ENCODE data around the gene XRCC3. TPM values are rescaled to one million over a fixed set of nuclear protein-coding genes. Genes with fewer than 3 reads are reported as not detected.

XRCC3 gene
- total RNA-seq, 1 experiment from 2014 or later, result 53.0 TPM

- in situ Hi-C loops (cut with HindIII; ENCODE audit: low sequenced_read_pairs), result no loop called here
- DNase-seq (ENCODE audit: low spot score), result peak; percentile 60
Observed at GRCh38 chr14:103712633-103713247, 2.5 kb downstream of the XRCC3 start.

- peak; percentile 86 for DNase-seq (ENCODE audit: low spot score)
- in situ Hi-C loops (cut with HindIII; ENCODE audit: low sequenced_read_pairs), result no loop called here
Observed at GRCh38 chr14:103711516-103712431, 3.5 kb downstream of the XRCC3 start.

GRCh38 chr14:103710771-103711377 lies 4.4 kb downstream of the XRCC3 start:
- DNase-seq (ENCODE audit: low spot score), result no peak
- in situ Hi-C loops (cut with HindIII; ENCODE audit: low sequenced_read_pairs), result no loop called here

GRCh38 chr14:103709814-103710213 lies 5.4 kb downstream of the XRCC3 start:
- no peak for DNase-seq (ENCODE audit: low spot score)
- in situ Hi-C loops (cut with HindIII; ENCODE audit: low sequenced_read_pairs), result no loop called here

GRCh38 chr14:103708750-103709187 lies 6.5 kb downstream of the XRCC3 start:
- in situ Hi-C loops (cut with HindIII; ENCODE audit: low sequenced_read_pairs), result no loop called here
- peak; percentile 87 for DNase-seq (ENCODE audit: low spot score)

- DNase-seq (ENCODE audit: low spot score), result no peak
- in situ Hi-C loops (cut with HindIII; ENCODE audit: low sequenced_read_pairs), result no loop called here
Observed at GRCh38 chr14:103707329-103708263, 7.7 kb downstream of the XRCC3 start.

GRCh38 chr14:103706551-103707328 lies 8.5 kb downstream of the XRCC3 start:
- DNase-seq (ENCODE audit: low spot score), result no peak
- in situ Hi-C loops (cut with HindIII; ENCODE audit: low sequenced_read_pairs), result no loop called here

GRCh38 chr14:103705504-103706284 lies 9.6 kb downstream of the XRCC3 start:
- DNase-seq (ENCODE audit: low spot score), result no peak
- in situ Hi-C loops (cut with HindIII; ENCODE audit: low sequenced_read_pairs), result no loop called here

- in situ Hi-C loops (cut with HindIII; ENCODE audit: low sequenced_read_pairs), result no loop called here
- DNase-seq (ENCODE audit: low spot score), result no peak
Observed at GRCh38 chr14:103705118-103705503, 10.1 kb downstream of the XRCC3 start.

GRCh38 chr14:103704708-103705107 lies 10.5 kb downstream of the XRCC3 start:
- in situ Hi-C loops (cut with HindIII; ENCODE audit: low sequenced_read_pairs), result no loop called here

GRCh38 chr14:103703433-103704385 lies 11.5 kb downstream of the XRCC3 start:
- in situ Hi-C loops (cut with HindIII; ENCODE audit: low sequenced_read_pairs), result no loop called here
- no peak for DNase-seq (ENCODE audit: low spot score)

More at GRCh38 chr14:103704708-103705107, 10.5 kb downstream of the XRCC3 start:
- no peak for DNase-seq (ENCODE audit: low spot score)

- peak; percentile 93 for DNase-seq (ENCODE audit: low spot score)
- in situ Hi-C loops (cut with HindIII; ENCODE audit: low sequenced_read_pairs), result no loop called here
Observed at GRCh38 chr14:103702497-103703432, 12.5 kb downstream of the XRCC3 start.

GRCh38 chr14:103702095-103702494 lies 13.2 kb downstream of the XRCC3 start:
- DNase-seq (ENCODE audit: low spot score), result no peak
- in situ Hi-C loops (cut with HindIII; ENCODE audit: low sequenced_read_pairs), result no loop called here

- in situ Hi-C loops (cut with HindIII; ENCODE audit: low sequenced_read_pairs), result no loop called here
- no peak for DNase-seq (ENCODE audit: low spot score)
Observed at GRCh38 chr14:103700753-103701490, 14.3 kb downstream of the XRCC3 start.
